ENCODE data around the gene UAP1.
A peak's percentile ranks its signal among the peaks of the same experiment; 100 is the strongest.

The UAP1 gene

DNA sequence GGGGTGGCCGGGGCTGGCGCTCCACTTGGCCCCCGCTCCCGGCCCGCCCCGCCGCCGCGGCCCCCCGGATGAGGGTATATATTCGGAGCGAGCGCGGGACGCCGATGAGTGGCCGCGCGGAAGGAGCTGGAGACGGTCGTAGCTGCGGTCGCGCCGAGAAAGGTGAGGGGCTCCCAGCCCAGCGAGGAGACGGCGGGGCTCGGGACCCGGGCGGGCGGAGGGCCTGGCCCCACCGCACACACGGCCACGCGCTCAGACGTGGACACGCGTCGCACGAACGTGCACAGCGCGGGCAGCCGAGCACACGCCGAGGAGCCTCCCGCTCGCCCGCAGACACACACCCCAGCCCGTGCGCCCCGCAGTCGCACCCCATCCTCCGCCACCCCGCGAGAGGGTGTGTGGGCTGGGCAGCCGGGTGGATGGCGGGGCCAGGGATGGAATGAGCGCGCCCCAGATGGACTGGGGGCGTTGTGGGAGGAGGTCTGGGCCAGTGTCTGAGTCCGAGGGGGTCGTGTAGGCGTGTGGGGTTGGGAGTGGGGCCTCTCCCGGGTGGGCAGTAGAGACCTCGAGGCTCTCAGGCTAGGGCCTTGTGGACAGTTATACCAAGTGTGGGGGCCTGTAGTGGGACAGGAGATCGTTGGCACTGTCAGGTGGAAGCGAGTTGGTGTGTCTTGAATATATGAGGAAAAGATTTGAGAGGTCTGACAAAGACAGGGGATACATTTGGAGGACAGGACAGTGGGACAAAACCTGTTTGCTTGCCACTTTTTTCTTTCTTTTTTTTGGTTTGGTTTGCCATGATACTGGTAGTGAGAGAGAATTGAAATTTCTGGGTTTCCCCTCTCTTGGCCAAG, at the start of gene UAP1:
TSS of gene UAP1 (plus strand) at position 107 of the 854 bp plus-strand sequence. CDS start 4,347 bp downstream, outside the sequence.
- peak; percentile 8 for DNase-seq (ENCODE audit: low spot score)

DNA sequence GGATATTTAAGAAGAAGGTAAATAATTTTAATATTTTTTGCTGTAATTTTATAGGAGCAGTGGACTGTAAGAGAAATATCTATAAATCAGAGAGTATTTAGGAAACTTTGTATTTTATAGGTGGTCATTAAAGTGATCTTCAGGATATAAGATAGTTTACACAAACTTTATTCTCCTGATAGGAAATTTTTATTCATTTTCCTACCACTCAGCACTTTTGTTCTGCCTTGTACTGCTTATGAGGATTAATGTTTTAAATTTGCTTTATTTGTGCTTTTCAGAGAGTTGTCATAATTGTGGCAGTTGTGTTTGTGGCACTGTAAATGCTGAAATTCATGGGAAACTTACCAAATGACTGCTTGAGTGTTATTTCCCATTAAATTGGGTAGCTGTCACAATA, 34.2 kb upstream of the UAP1 start:
- DNase-seq (ENCODE audit: low spot score): no peak

DNA sequence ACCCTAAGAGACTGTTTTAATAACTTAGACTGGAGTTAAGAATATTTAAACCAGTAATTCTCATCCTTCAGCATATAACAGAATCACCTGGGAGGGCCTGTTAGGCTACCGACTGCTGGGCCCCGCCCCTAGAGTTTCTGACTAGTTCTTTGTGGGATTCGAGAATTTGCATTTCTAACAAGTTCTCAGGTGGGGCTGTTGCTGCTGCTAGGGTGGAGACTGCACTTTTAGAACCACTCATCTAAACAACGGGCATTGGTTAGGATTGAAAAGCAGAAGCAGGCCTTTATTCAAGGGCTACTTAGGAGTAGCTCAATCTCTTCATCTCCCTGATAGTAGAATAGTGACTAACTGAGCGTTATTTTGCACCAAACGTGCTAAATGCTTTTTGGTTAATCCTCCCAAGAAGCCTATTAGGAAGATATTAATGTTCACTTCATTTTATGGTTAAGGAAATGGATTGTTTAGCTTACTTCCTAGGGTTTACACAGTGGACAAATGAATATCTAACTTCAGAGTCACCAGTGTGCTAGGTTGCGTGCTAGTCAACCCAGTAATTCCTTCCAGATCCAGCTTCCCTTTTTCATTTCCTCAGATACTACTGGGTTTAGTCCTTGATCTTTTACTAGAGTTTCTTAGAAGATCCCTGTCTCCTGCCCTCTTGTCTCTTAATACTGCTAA, 31.1 kb upstream of the UAP1 start:
- no peak for DNase-seq (ENCODE audit: low spot score)

DNA sequence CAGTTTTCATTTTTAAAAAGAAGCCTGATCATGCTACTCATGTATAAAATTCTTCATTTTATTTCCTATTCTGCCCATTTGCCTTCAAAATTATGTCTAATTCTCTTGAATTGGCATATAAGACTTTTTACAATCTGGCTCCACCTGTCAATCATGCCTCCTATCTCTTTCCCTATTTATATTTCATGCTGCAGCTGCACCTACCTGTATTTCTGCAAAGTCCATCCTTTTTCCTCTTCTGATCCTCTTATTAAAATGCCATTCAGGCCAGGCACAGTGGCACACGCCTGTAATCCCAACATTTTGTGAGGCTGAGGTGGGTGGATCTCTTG, 30.6 kb upstream of the UAP1 start:
- DNase-seq (ENCODE audit: low spot score): no peak

DNA sequence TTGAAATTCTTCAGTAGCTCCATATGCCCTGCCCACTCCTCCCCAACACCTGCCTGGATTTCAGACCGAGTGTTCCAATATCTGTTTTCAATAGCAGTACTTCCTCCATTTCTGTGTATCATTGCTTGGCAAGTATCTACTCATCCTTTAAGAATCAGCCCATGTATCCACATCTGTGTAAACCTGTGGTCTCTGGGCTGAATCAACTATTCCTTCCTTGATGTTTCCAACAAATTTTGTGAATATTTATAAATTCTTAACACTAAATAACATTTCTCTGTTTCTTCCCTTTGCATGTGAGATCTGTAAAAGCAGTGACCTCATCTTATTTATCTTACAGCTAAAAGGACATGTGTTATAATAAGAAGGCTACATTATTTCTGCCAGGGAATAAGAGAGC, 26.0 kb upstream of the UAP1 start:
- no peak for DNase-seq (ENCODE audit: low spot score)

GRCh38 chr1:162536511-162536910, 25.0 kb upstream of the UAP1 start:
- DNase-seq (ENCODE audit: low spot score): peak; percentile 32

DNA sequence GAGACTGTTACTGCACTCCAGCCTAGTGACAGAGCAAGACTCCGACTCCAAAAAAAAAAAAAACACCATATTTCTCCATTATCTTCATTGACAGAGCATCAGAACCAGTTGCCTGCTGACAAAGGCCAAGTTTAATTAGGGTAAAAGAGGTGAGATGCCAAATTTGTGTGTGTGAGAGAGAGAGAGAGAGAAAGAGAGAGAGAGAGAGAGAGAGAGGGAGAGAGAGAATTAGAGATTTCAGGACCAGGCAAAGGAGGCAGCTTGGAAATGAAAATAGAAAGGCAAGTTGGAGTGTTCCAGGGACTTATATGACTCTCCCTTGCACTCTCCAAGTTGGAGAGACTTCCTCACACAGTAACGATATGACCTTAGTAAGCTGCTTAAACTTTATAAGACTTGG, 24.3 kb upstream of the UAP1 start:
- DNase-seq (ENCODE audit: low spot score): no peak

DNA sequence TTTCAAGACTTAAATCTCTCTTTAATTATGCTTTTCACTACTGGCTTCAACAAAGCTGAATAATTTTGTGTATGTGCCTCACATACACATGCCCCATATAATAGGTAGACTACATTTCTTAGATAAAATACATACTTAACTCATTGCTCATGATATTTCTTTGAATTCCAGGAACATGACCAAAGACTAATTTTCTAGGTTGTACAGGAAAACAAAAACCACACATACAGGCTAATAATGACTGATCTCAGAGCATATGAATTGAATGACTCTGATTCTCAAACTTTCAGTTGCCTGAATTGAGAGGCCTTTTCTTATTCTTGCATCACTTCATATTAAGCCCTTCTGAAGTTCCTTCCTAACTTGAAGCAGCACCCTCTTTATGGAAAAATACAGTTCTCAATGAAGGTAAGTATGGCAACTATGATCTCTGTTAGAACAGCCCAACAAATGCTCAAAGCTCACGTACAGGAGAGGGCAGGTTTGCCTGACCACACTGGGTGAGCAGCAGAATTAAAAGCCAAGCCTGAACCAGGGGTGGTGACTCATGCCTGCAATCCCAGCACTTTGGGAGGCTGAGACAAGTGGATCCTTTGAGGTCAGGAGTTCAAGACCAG, 22.6 kb upstream of the UAP1 start:
- DNase-seq (ENCODE audit: low spot score): peak; percentile 63

GRCh38 chr1:162541619-162542141, 19.8 kb upstream of the UAP1 start:
- no peak for DNase-seq (ENCODE audit: low spot score)

DNA sequence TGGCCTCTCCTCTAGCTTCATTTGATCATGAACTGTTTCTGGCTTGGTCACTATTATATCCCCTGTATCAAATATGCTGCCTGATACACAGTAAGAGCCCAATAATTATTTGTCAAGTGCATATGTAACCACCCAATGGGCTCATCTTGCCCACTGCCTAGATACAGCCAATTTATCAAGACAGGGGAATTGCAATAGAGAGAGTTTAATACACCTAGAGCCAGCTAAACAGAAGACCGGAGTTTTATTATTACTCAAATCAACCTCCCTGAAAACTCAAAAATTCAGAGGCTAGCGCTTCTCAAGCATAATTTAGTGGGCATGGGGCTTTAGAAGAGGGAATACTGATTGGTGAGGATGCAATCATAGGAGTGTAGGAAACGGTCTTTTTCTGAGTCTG, 18.3 kb upstream of the UAP1 start:
- no peak for DNase-seq (ENCODE audit: low spot score)

DNA sequence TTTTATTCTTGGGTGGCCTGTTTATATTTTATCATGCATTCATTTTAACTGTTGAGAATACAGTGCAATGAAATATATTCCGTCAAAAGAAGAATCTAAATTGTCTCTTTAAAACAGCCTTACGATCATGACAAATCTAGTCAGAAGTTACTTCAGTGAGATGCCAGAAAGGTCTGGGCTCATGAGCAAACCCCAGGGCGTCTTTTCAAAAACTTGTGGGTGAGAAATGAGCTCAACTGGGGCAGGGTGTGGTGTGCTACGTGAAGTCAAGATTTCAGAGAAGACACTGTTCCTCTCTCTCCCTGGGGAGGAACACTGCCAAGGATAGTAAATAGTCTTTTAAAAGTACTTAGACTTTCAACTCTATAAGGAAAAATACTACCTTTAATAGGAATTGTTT, 13.4 kb upstream of the UAP1 start:
- DNase-seq (ENCODE audit: low spot score): peak; percentile 19

DNA sequence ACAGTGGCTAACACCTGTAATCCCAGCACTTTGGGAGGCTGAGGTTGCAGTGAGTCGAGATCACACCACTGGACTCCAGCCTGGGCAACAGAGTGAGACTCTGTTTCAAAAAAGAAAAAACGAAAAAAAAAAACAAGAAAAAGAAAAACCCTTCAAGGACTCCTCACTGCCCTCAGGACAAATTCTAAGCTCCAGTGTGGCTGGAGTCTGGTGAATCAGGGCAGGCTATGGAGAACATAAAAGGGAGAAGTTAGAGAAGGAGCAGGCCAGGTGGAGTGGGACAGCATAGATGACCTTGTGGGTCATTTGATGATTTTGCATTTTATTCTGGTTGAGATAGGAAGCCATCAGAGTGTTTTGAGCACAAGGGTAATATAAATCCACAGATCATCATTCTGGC, 12.5 kb upstream of the UAP1 start:
- no peak for DNase-seq (ENCODE audit: low spot score)

GRCh38 chr1:162550925-162551324, 10.6 kb upstream of the UAP1 start:
- DNase-seq (ENCODE audit: low spot score): no peak

GRCh38 chr1:162551969-162552683, 9.4 kb upstream of the UAP1 start:
- DNase-seq (ENCODE audit: low spot score): no peak

DNA sequence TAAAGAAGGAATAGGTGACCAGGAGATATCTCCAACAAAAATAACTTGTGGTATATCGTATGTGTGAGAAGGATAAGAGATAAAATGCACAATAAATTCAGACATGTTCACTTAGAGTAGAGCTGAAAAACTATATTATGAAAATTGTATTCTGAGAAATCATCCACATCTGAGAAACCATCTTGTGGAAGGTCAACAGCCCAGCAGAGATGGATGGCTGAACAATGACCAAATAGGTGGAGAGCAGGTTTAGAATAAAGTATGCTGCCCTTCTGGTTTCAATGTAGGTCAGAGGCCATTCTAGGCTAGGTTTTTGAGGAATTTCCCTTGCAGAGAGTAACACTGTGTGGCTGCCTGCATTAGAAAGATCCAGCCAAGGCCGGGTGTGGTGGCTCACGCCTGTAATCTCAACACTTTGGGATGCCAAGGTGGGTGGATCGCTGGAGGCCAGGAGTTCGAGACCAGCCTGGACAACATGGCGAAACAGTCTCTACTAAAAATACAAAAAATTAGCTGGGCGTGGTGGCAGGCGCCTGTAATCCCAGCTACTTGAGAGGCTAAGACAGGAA, 8.8 kb upstream of the UAP1 start:
- no peak for DNase-seq (ENCODE audit: low spot score)

DNA sequence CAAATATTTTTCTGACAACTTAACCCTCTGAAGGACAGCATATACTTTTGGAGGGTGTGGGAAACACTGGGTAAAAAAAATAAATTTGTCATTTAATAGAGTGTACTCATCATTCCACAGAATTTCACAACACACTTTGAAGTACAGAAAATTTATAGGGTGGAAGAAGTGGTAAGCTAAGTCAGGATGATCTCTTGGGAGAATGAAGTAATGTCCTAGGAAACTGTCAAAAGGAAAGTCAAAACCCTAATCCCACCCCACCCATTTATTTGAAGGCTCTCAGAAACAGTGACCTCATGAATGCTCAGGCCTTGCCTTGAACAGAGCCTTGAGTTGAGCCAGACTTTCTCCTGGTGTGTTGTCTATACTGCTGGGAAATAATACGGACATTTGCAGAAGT, 7.3 kb upstream of the UAP1 start:
- no peak for DNase-seq (ENCODE audit: low spot score)

DNA sequence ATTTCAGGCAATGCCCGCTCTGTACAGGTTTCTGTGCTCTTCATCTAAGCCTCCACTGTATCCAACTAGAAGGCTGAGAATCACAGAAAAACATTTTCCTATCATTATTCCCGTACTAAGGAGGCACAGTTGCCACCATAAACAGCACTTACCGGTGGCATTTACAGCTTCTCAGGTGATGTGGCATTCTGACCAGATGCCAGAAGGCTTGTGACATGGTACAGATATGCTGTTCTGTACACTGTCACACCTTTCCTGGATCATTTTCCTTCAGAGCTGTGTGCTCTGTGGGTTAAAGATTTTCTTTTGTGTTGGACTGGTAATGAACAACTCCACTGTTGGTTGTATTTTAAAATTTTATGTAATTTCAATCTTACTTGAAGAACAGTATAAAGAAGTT, 4.0 kb upstream of the UAP1 start:
- no peak for DNase-seq (ENCODE audit: low spot score)

DNA sequence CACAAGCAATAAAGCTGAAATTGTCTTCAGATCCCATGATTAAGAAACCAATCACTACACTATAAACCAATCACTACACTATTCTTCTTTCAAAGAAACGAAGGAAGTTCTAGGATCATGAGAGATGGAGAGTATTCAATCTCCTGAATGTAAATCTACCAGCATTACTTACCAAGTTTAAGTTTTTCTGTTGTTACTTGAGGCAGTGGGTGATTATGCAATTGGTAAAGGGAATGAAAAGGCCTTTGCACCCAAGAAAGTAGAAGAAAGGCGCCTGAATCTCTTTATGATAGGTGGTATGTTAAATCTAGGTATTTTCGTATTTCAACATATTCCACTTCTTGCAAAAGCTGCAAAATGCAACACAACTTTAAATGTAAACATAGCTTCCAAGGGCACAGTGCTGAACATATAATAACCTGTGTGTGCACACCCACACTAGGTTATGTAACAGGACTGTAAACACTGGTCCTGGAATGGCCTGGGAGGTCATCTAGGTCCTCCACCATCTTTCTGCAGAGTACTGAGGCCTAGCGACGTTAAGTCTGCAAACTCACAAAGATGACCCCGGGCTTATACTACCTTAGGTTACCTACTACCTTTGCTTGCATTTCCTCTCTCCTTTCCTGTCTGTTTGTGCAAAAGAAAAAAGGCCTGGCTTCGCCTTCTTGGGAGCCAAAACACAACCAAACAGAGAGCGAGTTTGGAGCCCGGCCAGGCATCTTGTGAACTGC, 1.1 kb upstream of the UAP1 start:
- DNase-seq (ENCODE audit: low spot score): no peak

DNA sequence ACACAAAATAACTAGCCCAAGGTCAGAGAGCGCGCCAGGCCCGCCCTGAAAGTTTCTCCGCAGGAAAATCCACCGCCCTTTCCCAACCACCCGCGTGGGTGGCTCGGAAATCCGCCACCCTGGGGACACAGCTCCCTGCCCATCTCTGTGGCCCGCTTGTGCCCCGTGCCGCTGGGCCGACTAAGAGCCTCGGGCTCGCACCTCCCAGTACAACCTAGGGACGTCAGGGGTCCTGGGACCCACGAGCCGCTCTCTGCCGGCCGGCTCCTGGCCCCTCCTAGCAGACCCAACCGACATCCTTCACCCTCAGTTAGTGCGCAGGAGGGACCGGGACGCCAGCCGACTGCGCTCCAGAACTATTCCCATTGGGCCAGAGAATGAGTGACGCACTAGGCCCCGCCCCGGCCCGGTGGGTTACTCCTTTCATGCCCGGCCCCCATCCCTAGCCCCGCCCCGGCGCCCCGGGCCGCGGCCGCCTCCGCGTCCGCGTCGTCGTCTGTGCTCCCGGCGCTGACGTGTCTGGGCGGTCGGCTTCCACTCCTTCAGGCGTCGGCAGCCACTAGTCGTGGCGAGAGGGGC, 396 bp upstream of the UAP1 start:
- peak; percentile 98 for DNase-seq (ENCODE audit: low spot score)

GRCh38 chr1:162562470-162562828, 927 bp downstream of the UAP1 start:
- DNase-seq (ENCODE audit: low spot score): no peak

DNA sequence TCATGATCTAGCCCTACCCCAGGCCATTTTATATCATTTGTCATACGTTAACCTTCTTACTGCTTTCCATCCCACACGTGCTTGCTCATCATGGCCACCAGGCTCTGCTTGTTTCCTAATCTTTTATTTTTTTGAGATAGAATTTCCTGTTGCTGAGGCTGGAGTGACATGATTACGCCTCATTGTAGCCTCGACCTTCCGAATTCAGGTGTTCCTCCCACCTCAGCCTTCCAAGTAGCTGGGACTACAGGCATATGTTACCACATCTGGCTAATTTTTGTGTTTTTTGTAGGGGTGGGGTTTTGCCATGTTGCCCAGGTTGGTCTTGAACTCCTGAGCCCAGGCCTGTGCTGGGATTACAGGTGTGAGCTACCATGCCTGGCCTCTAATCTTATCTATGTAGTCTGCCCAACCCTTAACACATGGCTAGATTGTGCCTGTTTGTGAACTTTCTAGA, 3.3 kb downstream of the UAP1 start:
- no peak for DNase-seq (ENCODE audit: low spot score)

Measured in activated CD4-positive, alpha-beta T cell treated with anti-CD3 and anti-CD28 coated beads, Interleukin-2, Interleukin-4, amounts not matched to agents 100 ng/mL and 50 ng/mL, durations not matched to agents 16 hours and 8 hours (primary cell).